Ishikawa (cell line): ENCODE data around the gene CCDC138.

Experiments used
- CEBPB ChIP-seq: IDR thresholded peaks from 2 replicates; pipeline ENCODE4 v1.6.1; 2012
- CREB1 ChIP-seq: IDR thresholded peaks from 2 replicates; pipeline ENCODE4 v1.6.1; 2012; ENCODE audit warnings: low read depth
- EP300 ChIP-seq: IDR thresholded peaks from 2 replicates; pipeline ENCODE4 v1.6.1; 2012; ENCODE audit warnings: borderline replicate concordance
- RAD21 ChIP-seq: IDR thresholded peaks from 2 replicates; pipeline ENCODE4 v1.6.1; 2012; ENCODE audit warnings: low read depth
- TEAD4 ChIP-seq: IDR thresholded peaks from 2 replicates; pipeline ENCODE4 v1.6.1; 2012
- ZBTB7A ChIP-seq: IDR thresholded peaks from 2 replicates; pipeline ENCODE4 v1.6.1; 2012; ENCODE audit warnings: low read depth
- TF ChIP-seq, protein P1 (sequence below): IDR thresholded peaks from 2 replicates; pipeline ENCODE4 v1.6.1; 2012; ENCODE audit warnings: low read depth, mild to moderate bottlenecking
- TF ChIP-seq, protein P2 (sequence below): IDR thresholded peaks from 2 replicates; pipeline ENCODE4 v1.6.1; 2012

DNA sequence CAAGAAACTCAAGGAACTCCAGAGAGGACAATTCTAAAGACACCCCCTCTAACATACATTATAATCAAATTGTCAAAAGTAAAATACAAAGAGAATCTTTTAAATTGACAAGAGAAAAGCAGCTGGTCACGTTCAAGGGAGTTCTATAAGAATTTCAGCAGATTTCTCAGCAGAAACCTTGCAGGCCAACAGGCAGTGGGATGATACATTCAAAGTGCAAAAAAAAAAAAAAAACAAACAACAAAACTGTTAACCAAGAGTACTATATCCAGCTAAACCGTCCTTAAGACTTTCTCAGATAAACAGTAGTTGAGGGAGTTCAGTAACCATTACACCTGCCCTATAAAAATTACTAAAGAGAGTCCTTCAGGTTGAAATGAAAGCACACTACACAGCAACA, 33.9 kb downstream of the CCDC138 start:
- TF ChIP-seq ZBTB7A: no peak
- TF ChIP-seq TEAD4: no peak
- TF ChIP-seq CEBPB: no peak
- TF ChIP-seq, protein P1, sequence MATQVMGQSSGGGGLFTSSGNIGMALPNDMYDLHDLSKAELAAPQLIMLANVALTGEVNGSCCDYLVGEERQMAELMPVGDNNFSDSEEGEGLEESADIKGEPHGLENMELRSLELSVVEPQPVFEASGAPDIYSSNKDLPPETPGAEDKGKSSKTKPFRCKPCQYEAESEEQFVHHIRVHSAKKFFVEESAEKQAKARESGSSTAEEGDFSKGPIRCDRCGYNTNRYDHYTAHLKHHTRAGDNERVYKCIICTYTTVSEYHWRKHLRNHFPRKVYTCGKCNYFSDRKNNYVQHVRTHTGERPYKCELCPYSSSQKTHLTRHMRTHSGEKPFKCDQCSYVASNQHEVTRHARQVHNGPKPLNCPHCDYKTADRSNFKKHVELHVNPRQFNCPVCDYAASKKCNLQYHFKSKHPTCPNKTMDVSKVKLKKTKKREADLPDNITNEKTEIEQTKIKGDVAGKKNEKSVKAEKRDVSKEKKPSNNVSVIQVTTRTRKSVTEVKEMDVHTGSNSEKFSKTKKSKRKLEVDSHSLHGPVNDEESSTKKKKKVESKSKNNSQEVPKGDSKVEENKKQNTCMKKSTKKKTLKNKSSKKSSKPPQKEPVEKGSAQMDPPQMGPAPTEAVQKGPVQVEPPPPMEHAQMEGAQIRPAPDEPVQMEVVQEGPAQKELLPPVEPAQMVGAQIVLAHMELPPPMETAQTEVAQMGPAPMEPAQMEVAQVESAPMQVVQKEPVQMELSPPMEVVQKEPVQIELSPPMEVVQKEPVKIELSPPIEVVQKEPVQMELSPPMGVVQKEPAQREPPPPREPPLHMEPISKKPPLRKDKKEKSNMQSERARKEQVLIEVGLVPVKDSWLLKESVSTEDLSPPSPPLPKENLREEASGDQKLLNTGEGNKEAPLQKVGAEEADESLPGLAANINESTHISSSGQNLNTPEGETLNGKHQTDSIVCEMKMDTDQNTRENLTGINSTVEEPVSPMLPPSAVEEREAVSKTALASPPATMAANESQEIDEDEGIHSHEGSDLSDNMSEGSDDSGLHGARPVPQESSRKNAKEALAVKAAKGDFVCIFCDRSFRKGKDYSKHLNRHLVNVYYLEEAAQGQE: no peak
- no peak for TF ChIP-seq RAD21
- TF ChIP-seq EP300: no peak
- TF ChIP-seq, protein P2, sequence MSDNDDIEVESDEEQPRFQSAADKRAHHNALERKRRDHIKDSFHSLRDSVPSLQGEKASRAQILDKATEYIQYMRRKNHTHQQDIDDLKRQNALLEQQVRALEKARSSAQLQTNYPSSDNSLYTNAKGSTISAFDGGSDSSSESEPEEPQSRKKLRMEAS: no peak
- TF ChIP-seq CREB1: no peak
